ENCODE data around the gene IQSEC1. TPM values are rescaled to one million over a fixed set of nuclear protein-coding genes. Genes with fewer than 3 reads are reported as not detected.

The IQSEC1 gene
- total and polyA plus RNA-seq, 9 of the 15 experiments (the other 6 are each of a cell fraction or from before 2014, with no cell fraction given) = 0.56 to 39.0 (median 6.8) TPM

- 1% methylated on average over 9 of the region's 9 CpGs for WGBS (ENCODE audit: insufficient coverage, low coverage, missing lambda C conversion rate)
- Histone ChIP-seq H2AFZ (ENCODE audit: low read depth, low read length) (no peak overlapping the region), H3K36me3 (ENCODE audit: control insufficient read depth, insufficient read depth, low read length) (no peaks in the 10 kb centered on the region), H3K9me1 (ENCODE audit: control insufficient read depth, insufficient read depth, low read length) (no peaks in the 10 kb centered on the region), H3K79me2 (ENCODE audit: control insufficient read depth, insufficient read depth, low read length) (no peaks in the 10 kb centered on the region), H3K4me3 (no peak overlapping the region), H3K27ac (ENCODE audit: extremely low read depth, low read depth, low read length) (no peak overlapping the region), H3K4me1 (replicated peaks in 1 of 2; ENCODE audit: control insufficient read depth in 2 of 2, insufficient read depth in 2 of 2, low read length in 2 of 2) (peaks cover 0 to 26% of the 10 kb centered on the region in 2 experiments; a peak in 3 of 5 replicates), H3K9ac (ENCODE audit: insufficient read depth in 1 of 2, low read depth in 2 of 2, low read length in 2 of 2) (no peak overlapping the region), H3K9me3 (replicated peaks; ENCODE audit: control insufficient read depth, insufficient read depth, low read depth, low read length) (peaks cover 6% of the 10 kb centered on the region), H4K20me1 (replicated peaks; ENCODE audit: control insufficient read depth, insufficient read depth, low read length) (peaks cover 16% of the 10 kb centered on the region), H3K4me2 (ENCODE audit: insufficient read depth, low read length) (no peak overlapping the region), H3K27me3 (ENCODE audit: control insufficient read depth in 2 of 2, insufficient read depth in 2 of 2, low read length in 2 of 2) (peaks cover 71 to 86% of the 10 kb centered on the region in 2 experiments)
- intact Hi-C loops (cut with micrococcal nuclease) = loop anchor here (5.0 kb wide), 1 partner anchor 49 kb away; no protein-coding TSS in a partner anchor
- in situ Hi-C loops (cut with MboI) = no loop called here
- CTCF ChIA-PET (ENCODE audit: low intra/inter-chr PET ratio) = no interaction called here
- FAIRE-seq (no peak), DNase-seq (ENCODE audit: extremely low read depth in 1 of 4, low spot score in 3 of 4) (no peak), ATAC-seq (no peak)
- no TSS peak for BruUV-seq (replicated peaks)
- POLR2A ChIA-PET = interaction anchor here (0.6 to 1.0 kb wide), 4 partner anchors 14 to 32 kb away, joined by 3 to 5 read pairs (median 3); no protein-coding TSS in a partner anchor
- TF ChIP-seq POLR2AphosphoS5 (IDR thresholded peaks at IDR 0.05; ENCODE audit: control insufficient read depth, insufficient read depth, low read depth, low read length) (no peak), ZNF263 (CRISPR knock-in tag; IDR thresholded peaks at IDR 0.05; ENCODE audit: borderline replicate concordance) (peak; percentile 64; the same call in 1 of the 2 replicates)
Observed at GRCh38 chr3:13075986-13076654, 2.9 kb upstream of the IQSEC1 start.

- no peak overlapping the region for H3K27ac ChIP-seq (ENCODE audit: extremely low read depth, low read depth, low read length)
- CTCF ChIA-PET (ENCODE audit: low intra/inter-chr PET ratio) = no interaction called here
- in situ Hi-C loops (cut with MboI) (no loop called here), intact Hi-C loops (cut with micrococcal nuclease) (loop anchor here (5.0 kb wide), 1 partner anchor 48 kb away; no protein-coding TSS in a partner anchor)
- no peak overlapping the region for H3K4me3 ChIP-seq
- BruUV-seq (replicated peaks) = no TSS peak
- H3K9me3 ChIP-seq (replicated peaks; ENCODE audit: control insufficient read depth, insufficient read depth, low read depth, low read length) = peaks cover 6% of the 10 kb centered on the region
- H4K20me1 ChIP-seq (replicated peaks; ENCODE audit: control insufficient read depth, insufficient read depth, low read length) = peaks cover 19% of the 10 kb centered on the region
- no peaks in the 10 kb centered on the region for H3K79me2 ChIP-seq (ENCODE audit: control insufficient read depth, insufficient read depth, low read length)
- no peak overlapping the region for H3K9ac ChIP-seq (ENCODE audit: insufficient read depth in 1 of 2, low read depth in 2 of 2, low read length in 2 of 2)
- H3K9me1 ChIP-seq (ENCODE audit: control insufficient read depth, insufficient read depth, low read length) = no peaks in the 10 kb centered on the region
- WGBS (ENCODE audit: insufficient coverage, low coverage, missing lambda C conversion rate) = under 1% methylated on average over 7 of the region's 7 CpGs
- FAIRE-seq (no peak), ATAC-seq (no peak), DNase-seq (ENCODE audit: extremely low read depth in 1 of 4, low spot score in 3 of 4) (no peak)
- no peak overlapping the region for H3K4me2 ChIP-seq (ENCODE audit: insufficient read depth, low read length)
- POLR2A ChIA-PET = interaction anchor here (0.8 to 1.0 kb wide), 2 partner anchors 13 to 16 kb away, joined by 3 to 5 read pairs; no protein-coding TSS in a partner anchor
- H3K36me3 ChIP-seq (ENCODE audit: control insufficient read depth, insufficient read depth, low read length) = no peaks in the 10 kb centered on the region
- H2AFZ ChIP-seq (ENCODE audit: low read depth, low read length) = no peak overlapping the region
- H3K27me3 ChIP-seq (ENCODE audit: control insufficient read depth in 2 of 2, insufficient read depth in 2 of 2, low read length in 2 of 2) = peaks cover 69 to 79% of the 10 kb centered on the region in 2 experiments
- H3K4me1 ChIP-seq (replicated peaks in 1 of 2; ENCODE audit: control insufficient read depth in 2 of 2, insufficient read depth in 2 of 2, low read length in 2 of 2) = peaks cover 0 to 22% of the 10 kb centered on the region in 2 experiments; a peak in 3 of 5 replicates
- TF ChIP-seq ZNF609 (CRISPR knock-in tag; IDR thresholded peaks at IDR 0.05; ENCODE audit: borderline replicate concordance) (no peak), XRCC4 (IDR thresholded peaks at IDR 0.05; ENCODE audit: extremely low read depth, insufficient read depth, insufficient read length) (no peak), SRSF1 (IDR thresholded peaks at IDR 0.05; ENCODE audit: low read depth, low read length) (no peak), EZH2 (IDR thresholded peaks at IDR 0.05; ENCODE audit: borderline replicate concordance, low read depth, low read length) (peak; percentile 39; the same call in 1 of the 2 replicates), ZBTB8A (IDR thresholded peaks at IDR 0.05; ENCODE audit: partially characterized antibody) (no peak), HMG20B (CRISPR knock-in tag; IDR thresholded peaks at IDR 0.05) (no peak), BRD4 (IDR thresholded peaks at IDR 0.05) (no peak), MYNN (IDR thresholded peaks at IDR 0.05) (no peak), MYNN (CRISPR knock-in tag; IDR thresholded peaks at IDR 0.05) (no peak)
Observed at GRCh38 chr3:13075318-13075717, 2.1 kb upstream of the IQSEC1 start.
